HG03469 (cell line): Measurements from ENCODE around the gene CBLIF.
"Not testable (repeated sequence)": the region's sequence is repeated elsewhere in the genome, so short reads cannot be mapped to it uniquely, and the experiment has no call there.

ENCODE experiments used
- ATAC-seq: cut with Tn5 transposase; IDR thresholded peaks from one replicate; pipeline ENCODE4 v1.9.1; 2021; ENCODE audit warnings: mild to moderate bottlenecking, moderate library complexity, moderate number of reproducible peaks; ENCODE audit not compliant: unreplicated experiment

CBLIF gene

GRCh38 chr11:59845399-59845798, at the start of gene CBLIF:
CBLIF (minus strand) TSS chr11:59845499; CDS start chr11:59845453, 46 bp downstream.
- ATAC-seq: no peak

GRCh38 chr11:59894616-59895015, 49.3 kb upstream of the CBLIF start:
- no peak for ATAC-seq

GRCh38 chr11:59891781-59892181, 46.5 kb upstream of the CBLIF start:
- no peak for ATAC-seq

- ATAC-seq: not testable (repeated sequence)
Observed at GRCh38 chr11:59887156-59887555, 41.9 kb upstream of the CBLIF start.

GRCh38 chr11:59883597-59883996, 38.3 kb upstream of the CBLIF start:
- no peak for ATAC-seq

GRCh38 chr11:59879567-59879966, 34.3 kb upstream of the CBLIF start:
- ATAC-seq: no peak

- ATAC-seq: no peak
Observed at GRCh38 chr11:59878575-59878974, 33.3 kb upstream of the CBLIF start, which contains the start of gene OOSP3. OOSP3 (plus strand) TSS chr11:59878782; CDS start chr11:59878809, 27 bp downstream.

GRCh38 chr11:59877784-59878183, 32.5 kb upstream of the CBLIF start:
- ATAC-seq: no peak

- ATAC-seq: no peak
Observed at GRCh38 chr11:59877325-59877724, 32.0 kb upstream of the CBLIF start.

GRCh38 chr11:59875856-59876519, 30.7 kb upstream of the CBLIF start:
- ATAC-seq: no peak

- ATAC-seq: no peak
Observed at GRCh38 chr11:59872076-59872475, 26.8 kb upstream of the CBLIF start.

- no peak for ATAC-seq
Observed at GRCh38 chr11:59867946-59868345, 22.6 kb upstream of the CBLIF start.

GRCh38 chr11:59866836-59867235, 21.5 kb upstream of the CBLIF start:
- no peak for ATAC-seq

GRCh38 chr11:59866397-59866796, 21.1 kb upstream of the CBLIF start, which contains the start of gene TCN1:
TCN1 (minus strand) TSS chr11:59866487; CDS start chr11:59866470, 17 bp downstream.
- no peak for ATAC-seq

- no peak for ATAC-seq
Observed at GRCh38 chr11:59865031-59865430, 19.7 kb upstream of the CBLIF start.

GRCh38 chr11:59862252-59862651, 17.0 kb upstream of the CBLIF start:
- no peak for ATAC-seq

- ATAC-seq: no peak
Observed at GRCh38 chr11:59859673-59860072, 14.4 kb upstream of the CBLIF start.

GRCh38 chr11:59857439-59858434, 12.4 kb upstream of the CBLIF start:
- no peak for ATAC-seq

GRCh38 chr11:59854871-59855270, 9.6 kb upstream of the CBLIF start:
- ATAC-seq: no peak

GRCh38 chr11:59851416-59851815, 6.1 kb upstream of the CBLIF start:
- not testable (repeated sequence) for ATAC-seq

GRCh38 chr11:59849551-59849950, 4.3 kb upstream of the CBLIF start:
- not testable (repeated sequence) for ATAC-seq

- no peak for ATAC-seq
Observed at GRCh38 chr11:59849129-59849528, 3.8 kb upstream of the CBLIF start.
